Frontal cortex (tissue), 4 donors: ENCODE measurements around the gene GRN. TPM values are rescaled to one million over a fixed set of nuclear protein-coding genes. Genes with fewer than 3 reads are reported as not detected.
"Not testable (repeated sequence)": the region's sequence is repeated elsewhere in the genome, so short reads cannot be mapped to it uniquely, and the experiment has no call there.

Source experiments
- DNase-seq, 2 donors: peaks; one replicate each; pipeline ENCODE4 v3.0.0; 2012; ENCODE audit warnings: low spot score in 2 of 2
- FAIRE-seq: peaks from 2 replicates; lab custom pipeline; 2012; peaks lifted over from hg19 to GRCh38; lab: Jason Lieb, UNC
- total RNA-seq: library from RNA; depleted of rRNA; stranded (reverse); fragments of >200 nt; gene quantifications from one replicate; pipeline ENCODE4 v1.2.3, GENCODE V29; 2014
- donor health status: control.
- donor health status: control.
- donor health status: control.

The GRN gene
- total RNA-seq, 1 donor from 2014 or later: 44.0 TPM

GRCh38 chr17:44358066-44358465, 13.0 kb downstream of the GRN start:
- DNase-seq: no peak
- no peak for FAIRE-seq

DNA sequence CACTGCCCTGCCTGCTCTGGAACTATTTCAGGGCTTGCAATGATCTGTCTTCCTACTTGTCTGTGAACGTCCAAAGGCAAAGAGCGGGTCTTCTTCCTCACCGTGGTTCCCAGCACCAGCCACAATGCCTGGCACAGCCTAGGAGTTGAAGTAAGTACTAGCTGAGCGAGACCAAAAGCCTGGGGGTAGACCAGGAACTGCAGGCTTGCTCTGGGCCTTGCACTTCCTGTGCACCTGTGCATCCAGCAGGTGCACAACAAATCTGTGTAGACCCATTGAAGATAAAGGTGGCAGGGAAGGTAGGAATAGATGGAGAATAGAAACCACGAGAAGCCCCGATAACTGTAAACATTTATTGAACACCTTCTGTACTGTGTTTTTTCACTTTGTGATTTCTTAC, 13.9 kb downstream of the GRN start:
- FAIRE-seq (no peak), DNase-seq (no peak)

DNA sequence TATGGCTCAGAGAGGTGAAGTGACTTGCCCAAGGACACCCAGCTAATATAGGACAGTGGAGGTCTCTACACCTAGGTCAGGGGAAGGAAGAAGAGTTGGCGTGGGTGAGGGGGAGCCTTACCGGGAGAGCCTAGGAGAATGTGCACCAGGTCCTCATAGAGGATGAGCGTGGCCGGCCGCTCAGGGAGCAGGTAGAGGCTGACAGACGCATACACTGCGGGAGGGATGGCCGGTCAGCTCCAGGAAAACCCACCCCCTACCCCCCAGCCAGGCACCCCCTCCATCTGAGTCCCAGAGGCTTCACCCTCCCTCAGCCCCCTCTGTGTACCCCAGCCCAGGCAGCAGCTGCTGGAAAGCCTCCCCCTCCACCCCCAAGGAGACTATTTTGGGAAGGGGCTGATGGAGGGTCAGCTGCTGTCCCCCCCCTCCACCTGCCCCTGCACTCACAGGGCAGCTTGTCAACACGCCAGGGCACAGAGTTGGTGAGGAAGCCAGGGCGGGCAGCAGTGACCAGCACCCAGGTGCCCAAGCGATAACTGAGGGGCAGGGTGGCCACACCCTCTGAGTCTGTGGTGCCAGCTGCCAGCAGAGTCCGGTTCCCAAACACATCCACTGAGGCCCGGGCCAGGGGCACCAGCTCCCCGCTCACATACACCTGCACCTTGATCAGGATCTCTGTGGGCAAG, 14.5 kb downstream of the GRN start:
- DNase-seq: no peak
- no peak for FAIRE-seq

GRCh38 chr17:44360144-44360533, 15.0 kb downstream of the GRN start:
- no peak for FAIRE-seq
- DNase-seq: no peak

- DNase-seq (no peak), FAIRE-seq (no peak)
Observed at GRCh38 chr17:44360826-44361225, 15.7 kb downstream of the GRN start.

DNA sequence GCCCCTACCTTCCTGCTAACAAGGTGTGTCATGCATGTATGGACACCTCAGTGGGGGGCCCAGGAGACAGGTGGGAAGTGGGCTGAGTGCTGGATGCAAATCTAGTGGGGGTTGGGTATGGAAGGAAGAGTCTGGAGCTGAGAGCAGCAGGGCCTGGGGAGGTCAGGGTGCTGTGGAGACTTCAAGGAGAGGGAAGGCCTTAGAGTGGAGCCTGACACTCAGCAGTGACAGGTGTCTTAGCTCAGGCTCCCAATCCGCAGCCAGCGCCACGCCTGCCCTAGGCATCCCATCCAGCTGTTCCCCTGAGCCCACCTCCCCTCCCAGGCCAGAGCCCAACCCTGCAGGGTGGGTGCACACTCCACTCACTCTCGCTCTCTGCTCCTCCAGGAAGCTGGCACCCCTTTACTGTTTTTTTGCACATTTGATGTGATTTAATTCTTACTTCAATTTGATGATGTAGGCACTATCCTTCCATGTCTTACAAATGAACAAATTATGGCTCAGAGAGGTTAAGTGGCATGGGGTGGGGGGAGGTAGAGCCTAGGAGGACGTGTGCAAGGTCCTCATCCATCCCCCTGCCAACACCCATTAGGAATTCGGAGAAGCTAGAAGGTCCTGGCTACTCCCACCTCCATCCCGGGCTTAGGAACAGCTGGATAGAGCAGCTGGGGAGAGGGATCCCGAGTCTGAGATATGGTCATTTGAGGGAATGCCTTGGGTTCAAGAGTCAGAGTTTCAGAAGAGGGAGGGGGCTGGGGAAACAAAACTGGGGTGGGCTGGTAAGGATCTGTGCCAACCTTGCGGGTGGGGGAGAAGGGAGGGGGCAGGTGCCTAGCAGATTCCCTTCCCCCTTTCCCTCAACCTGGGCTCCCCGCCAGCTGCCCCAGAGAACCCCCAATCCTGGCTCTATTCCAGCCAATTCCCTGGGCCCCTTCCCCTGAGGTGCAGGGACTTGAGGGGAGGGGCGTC, 16.5 kb downstream of the GRN start:
- DNase-seq (no peak), FAIRE-seq (no peak)

DNA sequence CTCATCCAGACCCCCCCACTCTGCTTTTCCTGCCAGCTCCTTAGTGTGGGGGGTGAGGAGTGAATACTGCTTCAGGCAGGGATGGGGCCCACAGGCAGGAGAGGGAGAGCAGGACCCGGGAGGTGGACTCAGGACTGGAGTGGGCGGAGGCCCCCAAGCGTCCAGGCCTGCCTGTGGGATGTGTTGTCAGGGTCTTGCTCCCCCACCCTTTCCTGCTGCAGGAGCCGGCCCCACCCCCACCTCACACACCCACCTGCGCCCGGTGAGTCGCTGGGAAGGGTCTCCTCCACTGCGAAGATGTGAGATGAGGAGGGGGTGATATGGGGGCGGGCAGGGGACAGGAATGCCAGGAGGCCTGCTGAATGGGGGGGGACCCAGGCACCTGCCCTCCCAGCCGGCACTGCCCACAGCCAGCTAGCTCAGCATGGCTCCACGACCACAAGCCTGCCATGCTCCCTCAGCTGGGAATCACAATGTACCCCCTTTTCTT, 17.4 kb downstream of the GRN start:
- FAIRE-seq: no peak
- DNase-seq: no peak

DNA sequence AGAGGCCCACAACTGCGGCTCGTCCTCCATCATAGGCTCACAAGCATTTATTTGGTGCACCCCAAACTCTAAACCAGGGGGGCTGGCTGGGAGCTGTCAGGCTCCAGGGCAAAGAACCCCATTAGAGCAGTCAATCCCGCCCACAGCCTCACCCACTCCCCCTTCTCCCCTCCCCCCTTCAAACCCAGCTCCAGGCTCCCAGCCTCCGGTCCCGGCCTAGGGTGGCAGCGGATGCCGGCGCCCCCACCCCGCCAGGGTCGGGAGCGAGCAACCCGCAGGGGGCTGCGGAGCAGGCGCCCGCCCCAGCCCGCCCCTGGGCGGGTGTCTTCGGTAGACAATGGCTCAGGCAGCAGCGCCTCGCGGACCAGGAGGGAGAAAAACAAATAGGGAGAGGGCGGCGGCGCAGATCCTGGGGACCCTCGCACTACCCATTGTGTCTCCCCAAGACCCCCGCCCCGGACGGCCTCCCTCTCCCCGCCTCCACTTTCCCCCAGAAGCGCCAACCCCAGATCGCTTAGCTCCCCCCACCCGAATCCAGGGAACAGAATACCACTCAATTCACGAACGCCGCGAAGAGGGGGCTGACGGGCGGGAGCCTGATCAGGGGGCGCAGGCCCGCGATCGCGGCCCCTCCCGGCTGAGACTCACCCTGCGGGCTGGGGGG, 18.0 kb downstream of the GRN start:
- DNase-seq (peak in 1 of 2 donors; percentile 66), FAIRE-seq (no peak)

DNA sequence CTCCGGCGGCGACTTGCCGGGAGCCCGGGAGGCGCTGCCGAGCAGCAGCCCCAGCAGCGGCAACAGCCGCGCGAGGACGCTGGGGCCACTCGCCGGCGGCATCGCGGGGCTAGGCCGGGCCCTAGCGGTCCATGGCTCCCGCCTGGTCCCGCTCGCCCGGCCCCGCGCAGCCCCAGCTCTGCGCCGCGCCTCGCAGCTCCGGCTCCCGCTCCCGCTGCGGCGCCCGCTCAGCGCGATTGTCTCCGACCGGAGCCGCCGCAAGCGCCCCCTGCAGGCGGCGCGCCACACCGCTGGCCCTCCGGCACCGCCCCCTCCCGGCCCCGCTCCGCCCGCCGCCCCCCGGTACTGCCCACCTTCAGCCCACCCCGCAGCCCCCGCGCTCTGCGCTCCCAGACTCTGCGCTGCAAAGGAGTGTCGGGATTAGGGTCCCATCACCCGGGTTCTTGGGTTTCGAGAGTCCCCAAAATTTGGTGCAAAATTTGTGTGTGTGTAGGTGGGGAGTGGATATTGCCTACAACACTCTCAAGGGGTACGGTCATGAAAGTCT, 18.6 kb downstream of the GRN start, which contains the start of gene FAM171A2:
Gene FAM171A2 (minus strand): TSS at position 241 of the 547 bp plus-strand sequence. CDS start 139 bp downstream, at position 102.
- FAIRE-seq (no peak), DNase-seq (peak; percentile 82 to 85)

GRCh38 chr17:44365051-44365450, 19.9 kb downstream of the GRN start:
- FAIRE-seq: not testable (repeated sequence)

GRCh38 chr17:44367231-44367979, 22.3 kb downstream of the GRN start:
- FAIRE-seq: no peak

More at GRCh38 chr17:44365051-44365450, 19.9 kb downstream of the GRN start:
- not testable (repeated sequence) for DNase-seq

GRCh38 chr17:44368391-44369243, 23.5 kb downstream of the GRN start:
- not testable (repeated sequence) for DNase-seq, FAIRE-seq

More at GRCh38 chr17:44367231-44367979, 22.3 kb downstream of the GRN start:
- DNase-seq: no peak

- not testable (repeated sequence) for FAIRE-seq, DNase-seq
Observed at GRCh38 chr17:44369414-44370023, 24.4 kb downstream of the GRN start.

DNA sequence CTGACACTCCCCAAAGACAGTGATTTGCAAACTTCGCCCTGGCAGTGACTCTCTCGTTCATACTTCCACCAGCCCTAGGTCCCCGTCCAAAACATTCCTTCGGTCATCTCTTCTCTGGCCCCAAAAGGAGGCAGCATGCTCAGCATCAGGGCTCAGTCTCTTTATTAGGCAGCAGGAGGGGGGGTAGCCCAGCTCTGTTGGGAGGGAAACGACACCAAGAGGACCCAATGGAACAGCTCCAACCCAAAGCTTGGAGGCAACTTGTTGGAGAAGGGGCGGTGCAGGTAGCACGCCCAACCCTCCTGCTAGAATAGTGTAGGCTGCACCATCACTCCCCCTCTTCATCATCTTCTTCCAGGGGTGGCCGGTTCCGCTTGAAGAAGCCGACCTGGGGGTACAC, 26.9 kb downstream of the GRN start:
- FAIRE-seq (no peak), DNase-seq (no peak)

- DNase-seq (peak in 1 of 2 donors; percentile 12), FAIRE-seq (no peak)
Observed at GRCh38 chr17:44374306-44375195, 29.4 kb downstream of the GRN start.

DNA sequence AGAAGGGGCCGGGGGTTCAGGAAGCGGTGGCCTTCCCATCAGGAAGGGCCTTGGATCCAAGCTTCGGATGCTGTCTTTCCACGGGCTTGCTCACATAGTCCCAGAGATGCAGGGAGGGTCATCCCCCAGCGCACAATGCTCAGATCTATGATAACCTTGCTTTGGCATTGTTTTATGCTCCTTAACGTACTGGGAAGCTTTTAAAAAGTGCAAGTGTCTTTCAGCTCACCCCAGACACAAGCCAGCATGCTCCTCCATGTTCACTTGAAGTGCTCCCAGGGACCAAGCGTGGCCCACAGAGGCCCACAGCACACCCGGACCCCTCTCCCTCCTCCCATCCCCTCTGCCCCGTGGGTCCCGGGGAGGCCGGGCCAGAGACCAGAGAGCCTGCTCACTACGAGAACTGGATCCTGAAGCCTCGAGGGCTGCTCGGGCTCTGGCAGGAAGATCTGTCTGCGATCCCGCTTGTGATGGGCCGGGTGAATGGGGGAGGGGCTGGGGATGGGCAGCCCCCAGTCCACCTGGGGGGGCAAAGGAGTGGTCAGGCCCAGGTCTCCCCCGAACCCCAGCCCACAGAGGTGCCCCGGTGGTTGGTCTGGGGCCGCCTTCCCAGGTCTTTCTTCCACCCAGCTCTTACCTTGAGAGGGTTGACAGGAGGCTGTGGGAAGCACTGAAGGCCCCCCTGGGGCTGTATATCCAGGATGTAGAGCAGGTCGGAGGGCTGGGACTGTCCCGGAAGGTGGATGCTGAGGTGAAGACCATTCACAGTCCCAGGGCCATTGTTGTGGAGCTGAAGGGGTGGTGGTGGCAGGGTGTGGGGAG, 30.3 kb downstream of the GRN start:
- DNase-seq (peak in 1 of 2 donors; percentile 13), FAIRE-seq (no peak)
